NCI-H1105 (cell line): ENCODE measurements around the gene RORB.
A peak's percentile ranks its signal among the peaks of the same experiment; 100 is the strongest.
"Not testable (repeated sequence)": the region's sequence is repeated elsewhere in the genome, so short reads cannot be mapped to it uniquely, and the experiment has no call there.

Source experiments
- DNase-seq: peaks from one replicate; lab custom pipeline; 2025; lab: John Stamatoyannopoulos, UW

The RORB gene

DNA sequence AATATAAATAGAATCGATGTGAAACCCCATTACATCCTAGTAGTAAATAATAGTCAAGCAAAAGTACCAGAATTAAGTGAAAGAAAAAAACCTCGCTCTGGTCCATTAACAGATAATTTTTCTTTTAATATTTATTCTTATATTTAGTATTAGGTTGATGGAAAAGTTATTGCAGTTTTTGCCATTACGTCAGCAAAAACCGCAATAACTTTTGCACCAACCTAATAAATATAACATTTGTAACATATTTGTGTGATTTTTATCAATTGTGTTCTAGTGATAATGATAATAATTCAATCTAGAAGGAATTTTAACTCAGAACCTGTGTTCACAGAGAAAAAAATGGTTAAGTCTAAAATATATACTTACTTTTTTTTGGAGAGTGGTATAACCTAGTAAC lies 16.1 kb downstream of the RORB start:
- DNase-seq: no peak

DNA sequence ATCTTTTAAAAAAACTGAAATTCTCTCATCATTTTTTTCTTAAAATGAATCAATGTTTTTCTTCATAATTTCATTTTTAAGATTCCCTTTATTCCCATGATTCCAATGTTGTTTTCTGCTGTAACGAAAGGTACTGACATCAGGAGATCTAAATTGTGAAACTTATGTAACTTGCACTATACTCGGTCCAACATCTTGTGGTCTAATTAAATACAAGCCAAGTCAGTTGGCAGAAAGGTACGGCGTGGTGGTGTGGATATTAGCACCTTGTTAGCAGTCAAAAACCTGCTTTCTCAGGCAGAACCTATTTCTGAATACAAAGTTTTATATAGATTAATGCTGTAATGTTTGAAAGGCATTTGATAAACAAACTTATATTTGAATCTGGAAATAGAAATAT lies 20.1 kb downstream of the RORB start:
- DNase-seq: no peak

DNA sequence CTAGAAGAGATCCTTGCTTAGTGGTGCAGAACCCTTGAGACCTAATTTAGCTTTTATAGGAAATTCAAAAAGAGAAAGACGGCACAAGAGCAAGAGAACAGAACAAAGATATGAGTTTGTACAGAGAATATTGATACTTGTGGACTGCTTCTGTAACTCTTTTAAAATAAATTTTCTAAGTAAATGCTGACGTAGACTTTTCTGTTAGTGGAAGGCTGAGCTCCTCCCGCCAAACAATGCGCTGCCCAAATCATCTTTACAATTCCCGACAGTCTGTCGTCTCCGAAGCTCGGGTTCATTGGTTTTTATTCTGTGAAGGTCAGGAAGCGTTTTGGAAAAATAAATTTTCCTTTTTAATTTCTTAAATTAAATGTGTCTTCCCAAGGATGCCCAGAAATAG lies 22.3 kb downstream of the RORB start:
- DNase-seq: no peak

DNA sequence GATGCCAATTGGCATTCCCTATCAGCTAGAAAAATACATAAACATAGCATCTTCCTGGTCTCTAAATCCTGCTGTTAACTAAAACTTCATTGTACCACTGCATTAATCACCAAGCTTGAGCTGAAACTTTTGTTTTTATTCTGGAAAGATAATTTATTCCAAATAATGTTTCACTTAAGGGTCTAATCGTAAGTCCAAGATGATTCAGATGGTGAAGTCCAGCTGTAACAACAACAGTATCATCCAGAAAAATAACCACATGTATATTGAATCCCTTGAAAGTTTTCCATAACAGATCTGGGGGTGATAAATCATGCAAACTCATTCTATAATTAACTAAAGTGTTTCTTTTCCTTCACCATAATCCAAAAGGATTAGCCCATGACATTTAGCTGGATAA lies 23.9 kb downstream of the RORB start:
- no peak for DNase-seq

DNA sequence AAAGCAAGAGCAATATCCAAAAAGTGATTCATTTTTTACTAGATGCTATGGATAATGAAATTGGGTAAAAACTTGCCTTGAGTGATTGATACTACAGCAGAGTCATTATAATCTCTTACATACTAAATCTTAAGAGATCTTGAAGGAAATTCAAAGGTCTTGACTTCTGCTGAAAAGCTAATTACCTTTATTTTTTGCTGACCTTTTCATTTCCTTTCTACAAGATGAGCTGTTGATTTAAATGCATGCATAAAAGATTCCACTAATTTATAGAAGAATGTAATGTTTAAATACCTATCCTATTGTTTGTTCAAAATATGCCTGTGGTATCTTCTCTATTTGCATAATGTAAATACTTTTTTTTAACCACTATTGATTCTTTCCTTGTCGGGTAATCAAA lies 27.2 kb downstream of the RORB start:
- no peak for DNase-seq

DNA sequence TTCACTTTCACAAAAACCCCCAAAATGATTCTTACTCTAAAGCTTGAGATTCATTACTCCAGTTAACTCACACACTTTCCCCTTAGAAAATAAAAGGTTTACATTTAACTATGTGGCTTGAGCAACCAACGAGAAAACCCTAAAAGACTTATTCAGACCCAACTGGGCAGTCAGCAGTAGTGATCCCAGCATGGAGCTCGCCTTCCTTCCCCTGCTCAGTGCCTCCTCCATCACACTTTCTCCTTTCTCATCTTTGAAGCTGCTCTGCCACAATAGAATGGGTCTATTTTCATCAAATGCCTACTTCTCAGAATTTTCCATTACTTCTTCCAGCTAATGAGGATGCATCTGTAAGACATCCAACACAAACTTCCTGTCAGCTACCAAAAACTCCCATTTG lies 29.1 kb downstream of the RORB start:
- DNase-seq: no peak

DNA sequence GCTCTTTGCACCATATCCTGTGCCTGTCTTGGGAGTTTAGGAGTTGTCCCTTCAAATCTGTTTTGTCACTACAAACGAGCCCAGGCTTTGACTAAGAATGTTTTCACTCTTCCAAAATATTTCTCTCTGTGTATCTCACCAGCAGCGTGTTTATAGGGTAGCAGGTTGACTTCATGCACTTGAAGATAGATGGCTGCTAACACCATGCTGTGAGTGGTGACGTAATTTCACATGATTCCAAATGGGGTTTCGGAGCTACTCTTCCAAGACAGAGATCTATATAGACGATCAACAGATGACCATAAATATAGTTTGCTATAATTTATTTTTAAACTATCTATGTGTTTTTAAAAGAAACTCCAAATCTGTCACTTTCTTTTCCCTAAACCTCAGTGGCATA lies 30.6 kb downstream of the RORB start:
- no peak for DNase-seq

DNA sequence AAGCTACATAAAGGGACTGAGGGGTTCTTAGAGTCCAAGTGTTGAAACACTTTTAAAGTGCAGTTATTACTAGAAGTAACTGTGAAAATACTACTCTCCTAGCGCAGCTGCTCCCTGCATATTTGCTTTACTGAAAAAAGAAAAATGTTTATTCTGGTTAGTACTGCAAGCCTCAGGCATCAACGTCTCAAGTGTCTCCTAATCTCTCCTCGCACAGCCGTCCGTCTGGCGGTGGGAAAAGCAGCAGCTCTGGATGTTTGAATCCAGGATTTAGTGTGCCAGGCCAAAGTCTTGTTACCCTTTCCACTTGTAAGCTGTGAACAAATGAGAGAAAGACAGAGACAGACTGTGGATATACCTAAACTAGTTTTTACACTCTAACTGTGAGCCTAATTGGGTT lies 31.1 kb downstream of the RORB start:
- DNase-seq: no peak

DNA sequence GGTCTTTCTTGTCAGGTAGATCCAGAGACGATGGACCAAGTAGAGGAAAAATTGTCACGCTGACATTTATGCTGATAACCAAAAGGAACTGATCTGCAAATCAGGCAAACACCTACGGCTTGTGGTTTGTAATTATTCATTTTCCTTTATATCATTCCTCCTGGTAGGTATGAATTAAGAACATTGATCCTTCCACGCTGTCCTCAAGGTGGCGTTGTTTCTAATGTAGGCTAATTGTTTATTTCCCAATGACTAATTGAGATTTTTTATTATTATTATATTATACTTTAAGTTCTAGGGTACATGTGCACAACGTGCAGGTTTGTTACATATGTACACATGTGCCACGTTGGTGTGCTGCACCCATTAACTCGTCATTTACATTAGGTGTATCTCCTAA lies 33.3 kb downstream of the RORB start:
- DNase-seq: not testable (repeated sequence)

DNA sequence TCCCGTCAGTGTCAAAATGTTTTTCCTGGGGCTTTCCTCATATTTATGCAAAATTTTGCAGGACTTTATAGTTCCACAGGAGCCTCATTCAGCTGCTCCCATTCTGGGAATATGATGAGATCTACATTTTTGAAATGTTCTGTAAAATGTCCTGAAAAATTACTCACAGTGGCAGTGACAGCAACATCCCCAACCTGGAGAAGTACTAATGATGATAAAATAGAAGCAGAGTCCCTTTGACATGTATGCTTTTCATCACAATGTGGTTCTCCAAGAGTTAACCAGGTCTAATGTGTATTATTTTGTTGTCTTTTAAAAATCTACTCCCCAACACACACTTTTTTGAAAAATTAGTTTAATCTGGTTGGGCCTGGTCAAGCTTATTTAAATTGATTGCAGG lies 36.1 kb downstream of the RORB start:
- DNase-seq: no peak

DNA sequence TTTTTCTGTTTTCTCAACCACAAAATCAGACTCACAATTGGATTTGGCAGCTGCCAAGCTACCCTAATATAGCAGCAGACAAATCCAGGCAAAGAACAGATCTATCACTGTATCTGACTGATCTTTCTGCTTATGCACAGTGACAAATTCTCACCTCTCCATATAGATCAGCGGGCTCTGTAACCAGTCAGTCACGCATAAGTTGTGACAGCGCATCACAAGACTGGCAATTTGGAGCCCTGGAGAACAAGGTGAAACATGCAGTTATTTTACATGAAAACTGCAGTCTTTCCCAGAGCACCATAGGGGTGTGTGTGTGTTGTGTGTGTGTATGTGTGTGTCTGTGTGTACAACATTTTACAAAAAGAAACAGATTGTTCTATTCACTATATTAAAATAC lies 37.7 kb downstream of the RORB start:
- DNase-seq: no peak

DNA sequence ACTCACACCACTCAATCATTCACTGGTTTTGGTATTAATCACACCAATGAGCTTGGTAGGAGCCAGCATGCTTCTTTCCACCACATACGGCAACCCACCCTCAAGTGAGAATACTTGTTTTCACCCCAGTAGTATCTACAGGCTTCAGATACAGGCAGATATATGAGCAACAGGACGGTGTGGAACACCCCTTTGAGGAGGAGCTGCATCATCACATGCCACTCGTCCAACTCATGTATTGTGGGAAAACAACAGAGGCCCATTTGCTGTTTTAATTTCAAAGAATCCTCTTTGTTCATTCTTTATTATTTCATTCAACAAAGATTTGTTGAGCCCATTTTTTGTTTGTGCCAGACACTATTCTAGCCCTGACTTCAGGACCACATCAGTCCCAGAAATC lies 46.0 kb downstream of the RORB start:
- no peak for DNase-seq

DNA sequence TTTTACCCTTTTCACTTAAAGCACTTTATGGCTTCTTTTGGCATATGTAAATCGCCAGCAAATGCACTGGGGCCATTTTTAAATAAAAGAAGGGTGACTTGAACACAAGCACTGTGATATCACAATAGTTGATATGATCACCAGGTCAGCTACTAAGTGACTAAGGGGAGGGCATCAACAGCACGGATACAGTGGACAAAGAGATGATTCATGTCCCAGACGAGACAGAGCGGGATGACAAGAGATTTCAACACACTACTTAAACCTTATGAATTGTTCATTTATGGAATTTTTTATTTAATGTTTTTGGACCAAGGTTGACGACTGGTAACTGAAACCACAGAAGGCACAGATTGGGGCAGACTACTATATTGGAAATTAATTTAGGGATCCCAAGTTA lies 54.1 kb downstream of the RORB start:
- DNase-seq: no peak

DNA sequence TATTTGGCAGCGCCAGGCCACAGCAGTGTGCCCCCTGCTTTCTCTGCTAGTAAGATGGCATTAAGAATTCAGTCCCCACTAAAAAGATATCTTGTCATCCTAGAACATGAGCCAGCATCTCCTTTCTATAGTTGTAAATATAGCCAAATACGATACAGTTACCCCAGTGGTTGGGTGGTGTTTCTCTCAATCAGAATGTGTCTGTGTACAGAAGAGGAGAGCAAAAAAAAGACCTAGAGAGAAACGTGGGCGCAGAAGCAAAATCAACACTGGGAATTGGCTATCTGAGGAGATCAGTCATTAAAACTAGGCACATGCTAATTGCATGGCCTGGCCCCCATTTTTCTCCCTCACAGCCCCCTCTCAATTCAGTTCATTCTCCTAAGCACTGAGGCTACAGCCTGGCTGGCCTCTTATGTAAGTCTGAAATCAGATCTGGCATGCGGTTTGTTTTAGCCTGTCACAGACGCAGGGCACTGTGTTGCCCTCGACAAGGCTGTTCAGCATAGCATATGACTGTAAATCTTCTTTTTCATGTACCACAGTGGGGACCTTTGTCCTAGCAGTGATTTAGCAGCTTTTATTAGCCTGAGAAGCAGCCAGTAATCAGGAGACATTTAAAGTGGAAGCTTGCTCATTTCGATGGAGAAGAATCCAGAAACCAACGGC lies 57.8 kb downstream of the RORB start:
- DNase-seq: no peak

DNA sequence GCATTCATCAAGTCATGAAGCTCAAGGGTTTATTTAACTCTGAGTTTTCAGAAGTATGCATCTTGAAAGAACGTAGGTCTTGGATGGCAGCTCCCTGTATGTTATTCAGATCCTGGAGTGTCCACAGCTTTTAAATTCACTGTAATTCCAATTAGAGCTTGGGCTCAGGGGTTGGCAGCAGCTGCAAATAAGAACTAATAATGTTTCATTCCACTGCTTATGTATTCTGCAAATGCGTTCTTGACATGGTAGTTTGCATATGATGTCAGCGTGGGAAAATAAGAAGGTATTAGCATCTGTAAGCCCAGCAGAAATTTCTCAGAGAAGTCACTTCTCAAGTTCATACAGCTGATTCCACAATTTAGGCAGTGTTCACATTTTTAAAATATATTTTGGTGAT lies 58.4 kb downstream of the RORB start:
- no peak for DNase-seq

DNA sequence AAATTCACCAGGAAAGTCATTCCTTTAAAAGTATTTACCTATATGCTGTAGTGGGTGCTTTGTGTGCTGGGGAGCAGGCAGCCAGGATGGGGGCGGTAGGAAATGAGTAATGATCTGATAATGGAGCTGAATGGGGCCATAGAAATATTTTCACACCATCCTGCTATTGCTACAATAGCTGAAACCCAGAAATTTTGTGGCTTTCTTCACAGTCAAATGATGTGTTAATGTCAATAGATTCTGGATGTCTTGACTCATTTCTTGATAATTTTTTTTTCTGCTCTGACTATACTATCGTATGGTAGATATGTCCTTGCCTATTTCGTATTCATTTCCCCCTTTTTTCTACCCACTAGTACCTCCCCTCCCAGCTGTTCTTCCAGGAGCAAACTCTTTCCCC lies 59.5 kb downstream of the RORB start:
- no peak for DNase-seq

DNA sequence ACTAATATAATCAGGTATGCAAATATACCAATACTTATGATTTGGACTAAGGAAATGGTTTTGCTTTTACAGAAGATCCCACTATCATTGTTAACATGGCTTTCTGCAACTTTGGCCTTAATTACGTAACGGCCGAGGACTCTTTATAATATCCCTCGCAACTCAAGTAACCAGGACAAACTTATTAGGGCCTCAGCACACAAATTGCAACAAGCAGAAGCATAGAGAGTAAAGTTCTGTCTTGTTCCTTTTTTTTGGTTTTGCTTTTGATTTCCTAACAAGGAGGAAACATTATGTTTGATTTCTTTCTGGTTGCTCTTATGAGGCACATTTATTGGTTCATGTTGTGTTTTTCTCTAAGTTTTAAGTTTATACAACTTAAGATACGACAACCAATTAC lies 60.4 kb downstream of the RORB start:
- no peak for DNase-seq

DNA sequence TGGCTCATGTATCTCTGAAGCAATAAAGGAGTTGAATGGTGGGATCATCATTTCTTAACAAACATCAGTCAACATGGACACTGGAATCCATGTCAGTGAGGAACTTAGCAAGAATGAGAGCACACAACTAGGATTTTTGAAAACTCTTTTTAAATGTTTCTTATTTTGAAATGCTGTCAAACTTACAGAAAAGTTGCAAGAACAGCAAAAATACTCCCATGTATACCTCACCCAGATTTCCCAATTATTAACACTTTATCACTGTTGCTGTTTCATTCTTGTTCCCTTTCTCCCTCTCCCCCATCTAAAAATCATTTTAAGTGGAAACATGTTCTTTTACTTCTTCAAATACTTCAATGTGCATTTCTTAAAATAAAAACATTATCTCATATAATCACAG lies 65.5 kb downstream of the RORB start:
- DNase-seq: no peak

DNA sequence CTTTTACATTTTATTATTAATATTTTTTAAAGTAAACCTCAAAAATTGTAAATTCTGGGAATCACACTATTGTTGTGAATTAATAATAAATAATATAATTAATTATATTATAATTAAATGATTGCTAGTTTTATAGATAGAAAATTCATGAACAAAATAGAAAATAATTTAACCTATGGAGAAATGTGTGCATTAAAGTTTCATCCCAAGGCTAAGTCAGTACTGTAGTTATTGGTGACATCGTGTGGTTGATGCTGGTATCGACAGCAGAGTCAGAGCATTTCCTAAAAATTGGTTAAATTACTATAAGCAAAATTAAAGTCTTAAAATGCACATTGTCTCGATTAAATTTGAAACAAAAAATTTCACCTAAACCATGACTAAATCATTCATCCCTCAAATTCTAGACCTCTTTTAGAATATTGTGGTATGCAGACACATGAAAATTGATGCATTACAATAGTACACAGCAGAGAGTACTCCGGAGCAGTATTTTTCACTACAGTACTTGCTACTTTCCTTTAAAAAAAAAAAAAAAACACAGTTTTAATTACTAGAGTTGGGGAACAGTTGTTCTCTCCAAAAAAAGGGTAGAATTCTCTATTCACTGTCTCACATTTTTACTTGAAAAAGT lies 73.9 kb downstream of the RORB start:
- peak; percentile 9 for DNase-seq

DNA sequence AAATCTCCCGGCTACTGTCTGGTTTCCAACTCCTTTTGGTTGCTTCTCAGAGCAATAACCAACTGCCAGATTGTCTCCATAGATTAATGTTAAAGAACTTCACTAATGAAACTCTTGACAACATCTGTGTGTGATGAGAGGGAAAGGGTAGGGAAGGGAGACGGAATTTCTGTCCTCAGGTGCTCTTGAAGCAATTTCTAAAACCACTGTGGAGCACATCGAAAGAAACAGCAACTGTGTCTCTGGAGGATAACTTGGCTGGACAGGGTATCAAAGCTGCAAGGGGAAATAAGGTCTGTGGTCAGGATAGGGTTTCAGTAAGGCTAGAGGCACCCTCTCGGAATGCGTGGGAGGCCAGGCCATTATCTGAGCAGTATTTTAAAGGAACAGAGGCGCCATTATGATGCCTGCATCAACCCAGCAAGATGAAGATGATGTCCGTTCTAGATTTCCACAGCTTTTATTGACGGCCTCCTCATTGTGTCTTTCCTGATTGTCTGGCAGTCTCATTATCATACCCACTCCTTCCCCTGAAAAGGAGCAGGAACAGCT lies 76.6 kb downstream of the RORB start:
- DNase-seq: no peak

DNA sequence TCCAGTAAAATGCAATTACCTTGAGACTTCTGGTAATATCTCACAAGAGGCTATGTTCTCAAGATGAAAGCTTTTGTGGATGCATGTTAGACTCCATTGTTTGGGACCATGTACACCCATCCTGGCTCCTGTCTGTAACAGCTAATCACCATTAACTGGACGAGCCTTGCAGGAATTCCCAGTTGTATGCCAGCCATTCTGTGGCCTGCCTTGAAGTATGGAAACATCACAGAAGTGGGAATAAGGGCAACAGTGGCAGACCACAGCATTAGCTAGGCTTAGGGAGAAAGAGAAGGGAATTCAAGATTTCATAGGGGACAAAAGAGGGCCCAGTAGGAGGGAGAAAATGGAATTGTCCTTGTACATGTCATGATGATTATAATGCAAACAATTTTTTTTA lies 79.0 kb downstream of the RORB start:
- no peak for DNase-seq

DNA sequence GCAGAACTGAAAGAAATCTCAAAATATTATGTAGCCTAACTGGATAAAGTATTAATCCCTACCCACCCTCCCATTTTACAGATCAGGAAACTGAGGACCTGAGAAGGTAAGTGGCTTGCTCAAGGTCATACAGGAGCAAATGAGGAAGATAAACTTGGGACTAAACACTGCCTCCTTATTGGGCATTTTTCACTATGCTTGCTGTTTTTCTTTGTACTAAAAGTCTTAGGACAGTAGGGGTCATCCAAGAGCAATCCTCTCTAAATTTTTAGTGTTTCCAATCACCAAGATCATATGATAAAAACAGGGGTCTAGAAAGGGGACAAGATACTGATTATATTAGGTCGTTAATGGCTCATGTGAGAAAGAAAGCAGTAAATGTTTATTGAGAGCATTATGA lies 80.8 kb downstream of the RORB start:
- no peak for DNase-seq

DNA sequence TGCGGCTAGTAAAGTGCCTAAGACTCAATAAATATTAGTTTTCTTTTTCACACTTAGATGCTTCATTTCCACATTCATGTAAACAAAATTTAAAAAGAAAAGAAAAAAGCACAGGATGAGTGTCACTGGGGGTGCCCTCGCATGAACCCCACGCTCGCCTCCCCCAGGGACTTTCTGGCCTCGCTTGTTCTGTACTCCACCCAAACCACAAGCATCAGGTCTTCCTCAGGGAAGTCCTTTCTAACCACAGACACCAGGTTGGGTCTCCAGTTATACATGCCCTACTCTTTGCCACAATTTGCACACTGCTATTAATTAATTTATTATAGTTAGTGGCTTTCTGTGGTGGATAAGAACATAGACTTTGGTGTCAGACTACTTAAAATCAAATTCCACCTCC lies 92.4 kb downstream of the RORB start:
- DNase-seq: no peak

DNA sequence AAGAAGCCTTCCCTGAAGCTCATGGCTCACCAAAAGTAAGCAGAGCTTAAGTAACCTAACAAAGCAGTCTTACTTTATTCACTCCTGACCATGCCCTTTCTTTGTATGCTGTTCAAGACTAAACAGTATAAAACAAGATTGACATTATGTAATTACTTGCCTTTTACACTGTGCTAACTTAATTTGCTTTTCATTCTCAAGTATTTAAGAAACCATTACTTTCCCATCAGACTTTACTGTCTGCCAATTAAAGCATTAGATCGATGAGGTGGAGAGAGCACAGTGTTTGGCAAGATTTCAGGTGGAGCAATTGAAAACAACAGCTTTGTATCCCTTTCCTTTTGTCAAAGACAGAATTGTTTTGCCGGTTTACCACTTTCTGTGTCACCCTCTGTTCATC lies 98.2 kb downstream of the RORB start:
- peak; percentile 36 for DNase-seq
